ENCODE measurements around the gene MZB1. TPM values are rescaled to one million over a fixed set of nuclear protein-coding genes. Genes with fewer than 3 reads are reported as not detected.

Gene MZB1
- total RNA-seq, 2 donors from 2014 or later = 10.6 to 13.2 TPM

DNA sequence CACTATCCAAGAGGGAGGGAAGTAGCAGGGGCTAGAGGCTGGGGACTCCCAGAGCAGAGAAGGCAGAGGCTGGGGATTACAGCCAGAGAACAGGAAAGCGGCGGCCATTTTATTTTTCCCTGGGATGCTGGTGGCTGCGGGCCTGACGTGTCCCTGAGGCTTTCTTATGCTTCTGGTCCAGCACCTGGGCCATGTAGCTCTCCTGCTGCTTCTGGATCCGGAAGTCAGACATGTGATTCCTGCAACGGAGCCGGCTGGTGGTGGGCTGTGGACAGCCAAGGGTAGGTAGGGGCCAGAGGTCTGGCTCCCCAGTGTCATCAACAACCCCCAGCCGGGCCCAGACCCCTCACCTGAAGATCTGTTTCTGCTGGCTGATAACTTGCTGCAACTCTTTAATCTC, 7.0 kb upstream of the MZB1 start:
- H3K36me3 ChIP-seq = no peaks in the 10 kb centered on the region
- no peaks in the 10 kb centered on the region for H3K4me1 ChIP-seq
- TF ChIP-seq, protein P1, sequence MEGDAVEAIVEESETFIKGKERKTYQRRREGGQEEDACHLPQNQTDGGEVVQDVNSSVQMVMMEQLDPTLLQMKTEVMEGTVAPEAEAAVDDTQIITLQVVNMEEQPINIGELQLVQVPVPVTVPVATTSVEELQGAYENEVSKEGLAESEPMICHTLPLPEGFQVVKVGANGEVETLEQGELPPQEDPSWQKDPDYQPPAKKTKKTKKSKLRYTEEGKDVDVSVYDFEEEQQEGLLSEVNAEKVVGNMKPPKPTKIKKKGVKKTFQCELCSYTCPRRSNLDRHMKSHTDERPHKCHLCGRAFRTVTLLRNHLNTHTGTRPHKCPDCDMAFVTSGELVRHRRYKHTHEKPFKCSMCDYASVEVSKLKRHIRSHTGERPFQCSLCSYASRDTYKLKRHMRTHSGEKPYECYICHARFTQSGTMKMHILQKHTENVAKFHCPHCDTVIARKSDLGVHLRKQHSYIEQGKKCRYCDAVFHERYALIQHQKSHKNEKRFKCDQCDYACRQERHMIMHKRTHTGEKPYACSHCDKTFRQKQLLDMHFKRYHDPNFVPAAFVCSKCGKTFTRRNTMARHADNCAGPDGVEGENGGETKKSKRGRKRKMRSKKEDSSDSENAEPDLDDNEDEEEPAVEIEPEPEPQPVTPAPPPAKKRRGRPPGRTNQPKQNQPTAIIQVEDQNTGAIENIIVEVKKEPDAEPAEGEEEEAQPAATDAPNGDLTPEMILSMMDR (IDR thresholded peaks at IDR 0.05) = no peak
- no peaks in the 10 kb centered on the region for H3K9me3 ChIP-seq
- no peak overlapping the region for H3K4me3 ChIP-seq
- H3K9ac ChIP-seq (ENCODE audit: low read depth in 2 of 2, low read length in 2 of 2) = no peak overlapping the region
- intact Hi-C loops (cut with DNase I) = loop anchor here (10.0 kb wide), 1 partner anchor 102 kb away; the partner anchor contains the start of gene MATR3
- peaks cover 6% of the 10 kb centered on the region for H3K27me3 ChIP-seq
- no peak overlapping the region for H3K27ac ChIP-seq
- DNase-seq = no peak

GRCh38 chr5:139395844-139396640, 6.3 kb upstream of the MZB1 start:
- no peak overlapping the region for H3K27ac ChIP-seq
- no peak for DNase-seq
- intact Hi-C loops (cut with DNase I) = loop anchor here (10.0 kb wide), 1 partner anchor 101 kb away; the partner anchor contains the start of gene MATR3
- TF ChIP-seq, protein P1 (IDR thresholded peaks at IDR 0.05) = no peak
- no peaks in the 10 kb centered on the region for H3K9me3 ChIP-seq
- no peaks in the 10 kb centered on the region for H3K36me3 ChIP-seq
- H3K27me3 ChIP-seq = peaks cover 6% of the 10 kb centered on the region
- no peak overlapping the region for H3K4me3 ChIP-seq
- H3K4me1 ChIP-seq = peaks cover 5% of the 10 kb centered on the region
- H3K9ac ChIP-seq (ENCODE audit: low read depth in 2 of 2, low read length in 2 of 2) = no peak overlapping the region

DNA sequence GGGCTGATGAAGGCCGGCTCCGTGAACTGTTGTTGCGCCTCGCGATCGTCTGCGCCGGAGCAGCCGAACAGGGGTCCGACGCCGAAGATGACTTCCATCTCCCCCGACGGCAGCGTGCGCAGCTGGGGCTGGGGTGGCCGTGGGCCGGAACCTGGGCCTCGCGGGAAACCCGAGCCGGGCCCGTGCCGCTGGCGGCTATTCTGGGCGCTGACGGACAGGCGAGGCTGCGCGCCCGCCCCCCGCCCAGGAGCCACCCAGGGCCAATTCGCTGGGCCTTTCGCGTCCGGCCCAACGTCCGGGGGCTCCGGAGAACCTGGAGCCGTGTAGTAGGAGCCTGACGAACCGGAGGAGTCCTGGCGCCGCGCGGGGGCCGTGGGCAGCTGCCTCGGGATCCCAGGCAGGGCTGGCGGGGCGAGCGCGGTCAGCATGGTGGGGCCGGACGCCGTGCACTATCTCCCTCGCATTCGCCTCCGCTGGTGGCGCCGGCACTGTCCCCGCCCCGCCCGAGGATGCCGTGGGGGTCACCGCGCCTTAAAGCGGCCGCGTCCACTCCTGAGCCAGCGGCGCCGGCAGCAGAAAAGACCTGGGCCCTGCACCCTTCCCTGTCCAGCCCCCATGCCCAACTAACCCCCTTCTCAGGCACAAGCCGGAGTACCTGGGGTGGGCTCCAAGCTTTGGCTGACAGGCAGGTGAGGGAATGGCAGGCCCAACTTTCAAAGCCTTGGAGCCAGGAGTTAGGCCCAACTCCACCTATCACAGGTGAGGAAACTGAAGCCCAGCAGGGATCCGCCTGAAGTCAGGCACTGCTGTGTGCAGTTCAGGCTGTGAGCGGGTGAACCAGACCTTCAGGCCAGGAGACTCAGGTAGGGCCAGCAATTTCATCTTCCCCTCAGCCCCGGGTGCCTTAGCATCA, 5.2 kb upstream of the MZB1 start, which contains the start of gene PROB1:
TSS of gene PROB1 (minus strand) at position 451 of the 913 bp plus-strand sequence. CDS start at position 428, 23 bp downstream.
- no peaks in the 10 kb centered on the region for H3K9me3 ChIP-seq
- H3K27me3 ChIP-seq = peaks cover 6% of the 10 kb centered on the region
- TF ChIP-seq, protein P1 (IDR thresholded peaks at IDR 0.05) = no peak
- no peak within 1 kb of the TSS for H3K27ac ChIP-seq
- intact Hi-C loops (cut with DNase I) = loop anchor here (5.0 to 10.0 kb wide), 2 partner anchors 53 to 100 kb away; partner anchors contain the start of genes MATR3 and PAIP2
- H3K36me3 ChIP-seq = no peaks in the 10 kb centered on the region
- peaks cover 13% of the 10 kb centered on the region for H3K4me1 ChIP-seq
- peak within 1 kb of the TSS; percentile 53 for H3K4me3 ChIP-seq
- DNase-seq = no peak
- H3K9ac ChIP-seq (ENCODE audit: low read depth in 2 of 2, low read length in 2 of 2) = peak within 1 kb of the TSS; percentile 51 to 52

DNA sequence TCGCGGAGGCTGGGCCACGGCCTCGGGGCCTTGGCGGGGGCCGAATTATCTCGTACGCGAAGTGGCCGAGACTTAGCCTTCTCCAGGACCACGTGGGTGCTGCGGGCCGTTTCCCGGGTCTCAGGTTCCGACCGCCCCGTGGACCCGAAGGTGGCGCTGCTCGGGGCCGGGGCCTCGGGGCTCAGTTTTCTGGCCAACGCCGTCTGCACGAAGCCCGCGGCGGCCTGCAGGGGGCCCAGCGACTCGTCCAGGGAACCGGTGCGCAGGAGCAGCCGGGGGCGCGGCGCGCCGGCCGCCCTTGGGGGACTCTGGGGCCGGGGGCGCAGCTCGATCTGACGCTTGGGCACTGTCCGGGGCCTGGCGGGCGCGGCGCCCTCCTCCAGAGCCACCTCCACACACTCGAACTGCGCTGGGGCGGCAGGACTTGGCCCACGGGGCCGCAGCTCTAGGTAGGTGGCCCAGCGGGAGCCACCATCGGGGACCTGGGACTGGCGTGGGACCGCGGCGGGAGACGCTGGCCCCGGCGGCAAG, 4.5 kb upstream of the MZB1 start:
- H3K9me3 ChIP-seq = no peaks in the 10 kb centered on the region
- no peaks in the 10 kb centered on the region for H3K36me3 ChIP-seq
- intact Hi-C loops (cut with DNase I) = loop anchor here (5.0 to 10.0 kb wide), 2 partner anchors 52 to 99 kb away; partner anchors contain the start of genes MATR3 and PAIP2
- DNase-seq = peak; percentile 62
- peak overlapping the region; percentile 53 for H3K4me3 ChIP-seq
- H3K27ac ChIP-seq = no peak overlapping the region
- peak overlapping the region; percentile 51 to 52 for H3K9ac ChIP-seq (ENCODE audit: low read depth in 2 of 2, low read length in 2 of 2)
- TF ChIP-seq, protein P1 (IDR thresholded peaks at IDR 0.05) = no peak
- peaks cover 13% of the 10 kb centered on the region for H3K4me1 ChIP-seq
- H3K27me3 ChIP-seq = peaks cover 6% of the 10 kb centered on the region
